GM19468 (cell line): ENCODE measurements around the gene ACE2.
"Not testable (repeated sequence)": the region's sequence is repeated elsewhere in the genome, so short reads cannot be mapped to it uniquely, and the experiment has no call there.

Source experiments
- ATAC-seq: cut with Tn5 transposase; IDR thresholded peaks from one replicate; pipeline ENCODE4 v1.9.1; 2021; ENCODE audit warnings: mild to moderate bottlenecking, moderate library complexity, moderate number of reproducible peaks; ENCODE audit not compliant: unreplicated experiment; ENCODE audit errors: extremely low read depth

The ACE2 gene

DNA sequence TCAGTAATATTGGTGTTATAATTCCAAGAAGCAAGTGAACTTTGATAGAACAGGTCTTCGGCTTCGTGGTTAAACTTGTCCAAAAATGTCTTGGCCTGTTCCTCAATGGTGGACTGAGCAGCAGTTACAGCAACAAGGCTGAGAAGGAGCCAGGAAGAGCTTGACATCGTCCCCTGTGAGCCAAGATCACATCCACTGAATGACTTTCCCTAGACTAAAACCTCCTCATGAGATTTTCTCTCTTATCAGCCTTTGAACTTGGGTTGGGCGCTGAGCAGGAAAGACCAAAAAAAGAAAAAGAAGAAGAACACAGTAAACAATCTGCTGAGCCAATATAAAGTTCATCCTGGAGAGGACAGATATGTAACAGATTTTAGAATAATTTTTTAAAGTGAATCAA is at the start of gene ACE2:
ACE2 (minus strand) TSS at position 216 of the 400 bp plus-strand sequence; CDS start at position 167, 49 bp downstream.
- ATAC-seq = no peak

DNA sequence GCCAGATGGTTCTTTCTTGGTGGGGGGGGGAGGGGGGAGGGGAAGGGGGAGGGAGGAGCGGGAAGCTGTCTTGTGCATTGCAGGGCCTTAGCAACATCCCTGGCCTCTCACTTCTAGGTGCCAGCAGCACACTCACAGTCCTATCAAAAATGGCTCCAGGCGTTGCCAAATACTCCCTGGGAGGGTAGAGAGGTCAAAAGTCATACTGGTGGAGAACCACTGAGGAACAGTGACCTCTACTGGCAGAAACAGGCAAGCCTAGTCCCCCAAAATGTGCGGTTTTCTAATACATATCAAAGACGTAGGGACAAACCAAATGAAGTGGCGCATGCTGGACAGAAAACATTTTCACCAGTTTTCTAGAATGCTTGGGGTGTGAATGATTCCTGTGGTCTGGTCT is 46.8 kb upstream of the ACE2 start:
- not testable (repeated sequence) for ATAC-seq

GRCh38 chrX:15646543-15646942 is 45.8 kb upstream of the ACE2 start:
- no peak for ATAC-seq

DNA sequence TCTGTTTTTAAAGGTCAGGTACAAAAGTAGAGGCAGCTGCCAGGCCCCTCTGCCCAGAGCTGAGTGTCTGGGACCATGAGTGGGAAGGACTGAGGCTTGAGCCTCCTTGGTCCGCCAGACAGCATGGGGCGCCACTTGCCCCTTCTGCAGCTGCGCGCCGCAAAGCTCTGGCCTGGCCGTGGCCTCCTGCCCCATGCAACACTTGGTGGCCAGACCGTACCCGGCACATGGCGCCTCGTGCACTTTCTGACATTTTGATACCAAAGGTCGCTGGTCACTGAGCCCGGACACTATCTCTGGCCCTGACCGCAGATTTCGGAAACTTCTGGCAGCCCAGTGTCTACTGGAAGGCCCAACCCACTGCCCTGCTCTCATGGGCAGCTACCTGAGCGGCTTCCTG is 45.3 kb upstream of the ACE2 start:
- no peak for ATAC-seq

GRCh38 chrX:15645266-15645665 is 44.5 kb upstream of the ACE2 start:
- no peak for ATAC-seq

GRCh38 chrX:15644560-15644872 is 43.8 kb upstream of the ACE2 start:
- no peak for ATAC-seq

GRCh38 chrX:15643786-15644559 is 43.2 kb upstream of the ACE2 start:
- ATAC-seq = no peak

DNA sequence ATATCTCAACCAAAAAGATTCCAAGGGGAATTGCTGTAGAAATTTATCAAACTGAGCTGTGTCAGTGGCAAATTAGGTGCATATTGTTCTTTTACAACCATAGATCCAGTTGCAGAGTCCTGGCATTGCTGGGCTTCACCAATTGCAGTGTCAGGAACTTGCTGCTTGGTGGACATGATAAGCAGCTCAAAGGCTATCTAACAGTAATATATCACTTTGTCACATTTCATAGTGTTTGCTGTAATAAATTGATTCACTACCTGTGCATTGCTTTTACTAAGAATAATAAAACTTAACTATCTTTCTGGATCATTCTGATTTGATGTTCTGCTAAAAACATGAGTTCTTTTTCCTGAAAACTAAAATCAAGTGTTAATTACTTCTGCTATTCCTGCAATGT is 30.9 kb upstream of the ACE2 start:
- no peak for ATAC-seq

DNA sequence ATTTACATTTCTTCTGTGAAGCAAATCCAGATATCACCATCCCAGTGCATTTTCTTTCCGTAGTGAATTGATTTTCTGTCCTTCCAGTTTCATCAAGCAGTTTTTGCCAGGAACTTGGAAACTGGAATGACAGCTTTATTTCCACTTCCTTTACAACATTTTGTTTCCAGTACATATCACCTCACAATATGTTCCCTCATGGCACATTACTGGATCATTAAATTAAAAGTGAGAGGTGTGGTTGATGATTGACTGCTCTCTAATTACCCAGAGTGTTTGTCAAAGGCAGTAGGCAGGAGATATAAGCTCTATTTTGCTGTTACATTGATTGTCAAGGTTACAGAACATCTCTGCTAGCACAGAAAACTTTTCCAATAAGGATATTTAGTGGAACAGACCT is 22.3 kb upstream of the ACE2 start:
- no peak for ATAC-seq

DNA sequence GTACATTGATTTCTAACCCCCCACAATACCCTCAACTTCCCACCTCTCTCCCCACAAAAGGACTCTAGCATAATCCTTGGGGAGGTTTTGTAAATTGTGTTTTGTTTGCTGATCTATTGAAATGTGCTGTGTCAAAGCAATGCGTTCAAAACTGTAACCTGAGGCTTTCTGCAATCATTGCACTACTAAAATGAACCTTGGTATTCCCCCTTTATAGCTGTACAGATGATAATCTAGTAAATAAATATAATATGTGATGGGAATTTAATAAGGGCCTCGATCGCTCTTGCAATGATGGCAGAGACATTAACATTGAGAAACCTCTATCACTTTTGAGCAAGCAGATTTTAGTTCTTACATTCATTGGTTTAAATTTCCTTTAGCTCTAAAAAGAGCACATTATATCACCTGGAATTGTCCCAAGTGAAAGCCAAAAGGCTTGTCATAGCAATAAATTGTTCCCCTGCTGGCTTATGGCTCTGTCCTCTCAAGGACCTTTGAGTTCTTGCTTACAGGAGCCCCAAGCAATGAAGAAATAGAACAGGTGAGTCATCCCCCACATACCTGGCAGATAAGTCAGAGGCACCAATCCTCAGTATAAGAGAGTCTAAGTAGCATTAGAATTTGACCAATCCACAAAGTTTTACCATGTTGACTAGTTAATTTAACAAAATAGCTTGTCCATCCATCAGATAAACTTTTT is 18.4 kb upstream of the ACE2 start:
- no peak for ATAC-seq

DNA sequence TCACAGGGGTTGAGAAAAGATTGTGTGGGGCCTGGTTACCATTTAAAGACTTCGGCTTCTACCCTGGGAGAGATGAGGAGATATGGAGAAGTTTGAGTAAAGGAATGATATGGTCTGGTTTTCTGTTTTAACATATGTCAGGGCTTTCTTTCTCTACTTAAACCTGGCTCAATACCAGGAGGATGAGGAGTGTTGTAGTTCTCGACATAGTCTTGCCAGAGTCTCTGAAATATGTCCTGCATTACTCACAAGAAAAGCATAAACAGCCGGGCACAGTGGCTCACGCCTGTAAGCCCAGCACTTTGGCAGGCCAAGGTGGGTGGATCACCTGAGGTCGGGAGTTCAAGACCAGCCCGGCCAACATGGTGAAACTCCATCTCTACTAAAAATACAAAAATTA is 16.4 kb upstream of the ACE2 start:
- no peak for ATAC-seq

- ATAC-seq = no peak
Measured at GRCh38 chrX:15616531-15616930, 15.8 kb upstream of the ACE2 start.

- ATAC-seq = no peak
Measured at GRCh38 chrX:15607067-15607466, 6.3 kb upstream of the ACE2 start.

GRCh38 chrX:15606136-15606535 is 5.4 kb upstream of the ACE2 start:
- ATAC-seq = no peak

DNA sequence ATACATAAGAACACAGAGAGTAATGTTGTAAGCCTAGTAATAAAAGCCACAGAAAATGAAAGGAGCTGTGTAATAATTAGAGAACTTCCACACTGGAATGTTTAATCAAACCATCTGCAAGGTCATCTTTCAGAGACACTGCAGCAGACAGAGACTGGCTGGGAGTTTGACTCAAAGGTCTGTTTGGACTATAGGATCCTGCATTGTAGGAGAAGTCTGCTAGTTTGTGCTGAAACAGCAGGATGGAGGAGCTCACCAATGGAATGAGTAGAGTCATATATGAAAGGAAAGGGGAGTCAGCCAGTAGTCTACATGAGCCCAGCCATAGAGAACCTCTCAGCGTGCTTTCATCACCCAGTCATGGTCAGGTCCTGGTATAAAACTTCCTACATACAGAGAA is 4.5 kb upstream of the ACE2 start:
- ATAC-seq = no peak

DNA sequence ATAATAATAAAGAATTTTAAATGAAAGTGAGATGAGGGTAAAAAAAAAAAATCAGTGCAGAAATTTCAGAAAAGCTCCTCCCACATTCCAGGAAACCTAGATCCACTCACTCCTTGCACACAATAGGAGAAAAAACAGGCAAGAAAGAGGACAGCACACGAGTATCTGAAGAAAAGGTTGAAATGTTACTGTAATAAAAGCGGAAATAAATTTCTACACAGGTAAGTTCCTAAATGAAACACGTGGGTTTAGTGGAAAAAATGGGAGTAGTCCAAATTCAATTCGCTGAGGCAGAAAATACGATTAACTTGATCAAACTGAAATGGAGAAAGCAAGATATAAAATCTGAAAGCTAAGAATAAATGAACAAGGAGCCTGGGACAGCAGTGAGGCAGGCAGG is 2.0 kb upstream of the ACE2 start:
- ATAC-seq = no peak

DNA sequence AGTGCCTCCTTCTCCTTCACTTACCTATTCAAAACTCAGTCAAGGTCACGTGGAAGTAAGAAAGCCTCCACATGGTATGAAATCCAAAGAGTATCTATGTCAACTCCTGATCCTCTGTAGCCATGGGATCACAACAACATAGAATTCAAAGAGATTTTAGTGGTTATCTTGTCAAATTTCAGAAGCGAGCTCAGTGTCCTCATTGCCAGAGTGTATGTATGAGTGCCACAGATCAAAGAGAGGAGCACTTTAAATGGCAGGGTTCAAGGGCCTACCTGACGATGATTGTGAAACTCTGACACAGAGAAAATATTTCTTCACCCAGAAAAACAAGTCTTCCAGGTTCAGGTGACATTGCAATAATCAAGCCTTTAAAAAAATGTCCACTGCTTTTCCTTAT is 1.2 kb upstream of the ACE2 start:
- no peak for ATAC-seq

GRCh38 chrX:15600049-15600448 is 711 bp downstream of the ACE2 start:
- no peak for ATAC-seq

DNA sequence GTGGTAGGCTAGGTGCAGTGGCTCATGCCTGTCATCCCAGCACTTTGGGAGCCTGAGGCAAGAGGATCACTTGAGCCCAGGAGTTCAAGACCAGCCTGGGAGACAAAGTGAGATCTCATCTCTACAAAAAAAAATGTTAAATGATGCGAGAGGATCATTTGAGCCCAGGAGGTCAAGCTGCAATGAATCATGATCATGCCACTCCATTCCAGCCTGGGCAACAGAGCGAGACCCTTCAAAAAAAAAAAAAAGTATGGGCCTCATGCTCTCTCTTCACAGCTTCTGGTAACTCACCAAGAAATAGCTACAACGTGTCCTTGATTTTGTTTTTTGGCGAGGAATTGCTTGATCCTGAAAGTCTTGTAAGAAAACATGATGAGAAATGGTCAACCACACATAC is 1.3 kb downstream of the ACE2 start:
- no peak for ATAC-seq

DNA sequence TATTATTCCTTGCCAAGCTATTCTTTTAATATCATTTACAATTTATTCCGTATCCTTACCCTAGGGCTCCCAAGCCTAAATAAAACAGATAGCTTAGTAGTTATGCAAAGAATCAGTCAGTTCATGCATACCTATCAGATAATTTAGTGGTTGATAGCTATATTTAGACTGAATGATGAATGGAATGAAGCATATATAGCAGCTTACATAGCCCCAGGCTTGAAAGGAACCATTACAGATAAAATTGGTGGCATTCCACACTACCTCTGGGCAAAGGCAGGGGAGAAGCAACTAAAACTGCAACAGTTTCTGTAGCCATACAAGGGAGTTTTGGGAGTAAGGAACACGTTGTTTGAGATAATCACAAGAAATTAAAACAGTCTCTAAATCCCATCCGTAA is 2.7 kb downstream of the ACE2 start:
- ATAC-seq = no peak

DNA sequence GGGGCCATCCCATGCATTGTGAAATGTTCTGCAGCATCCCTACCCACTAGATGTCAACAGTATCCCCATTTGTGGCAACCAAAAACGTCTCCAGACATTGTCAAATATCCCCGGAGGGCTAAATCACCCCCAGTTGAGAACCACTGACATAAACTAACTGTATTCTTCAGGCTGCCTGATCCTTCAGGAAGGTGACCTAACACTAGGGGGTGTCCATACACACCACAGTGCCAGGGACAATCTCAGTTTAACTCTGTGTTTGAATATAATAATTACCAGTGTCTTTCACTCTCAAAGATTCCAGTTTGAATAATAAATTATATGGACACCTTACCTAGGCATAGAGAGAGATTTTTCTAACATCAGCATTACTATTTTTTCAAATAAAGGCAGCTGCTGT is 6.4 kb downstream of the ACE2 start:
- ATAC-seq = no peak
